ENCODE results near the gene MEIS2.

MEIS2 gene

GRCh38 chr15:36978625-36979024, 121.7 kb downstream of the MEIS2 start:
- TF ChIP-seq CREB1 (IDR thresholded peaks at IDR 0.05; ENCODE audit: low read depth) = no peak
- no peak for TF ChIP-seq RAD21 (IDR thresholded peaks at IDR 0.05; ENCODE audit: low read depth)
- TF ChIP-seq FOXM1 (IDR thresholded peaks at IDR 0.05; ENCODE audit: borderline replicate concordance, low read depth) = no peak
- TF ChIP-seq CEBPB (IDR thresholded peaks at IDR 0.05) = no peak
- TF ChIP-seq USF1 (IDR thresholded peaks at IDR 0.05) = no peak
- no peak for TF ChIP-seq MAX (IDR thresholded peaks at IDR 0.05)
- TF ChIP-seq REST (IDR thresholded peaks at IDR 0.05; ENCODE audit: low read depth) = no peak
- TF ChIP-seq EGR1 (IDR thresholded peaks at IDR 0.05) = no peak
- no peak for TF ChIP-seq YY1 (IDR thresholded peaks at IDR 0.05; ENCODE audit: low read depth)

- no peak for TF ChIP-seq CREB1 (IDR thresholded peaks at IDR 0.05; ENCODE audit: low read depth)
- no peak for TF ChIP-seq MAX (IDR thresholded peaks at IDR 0.05)
- TF ChIP-seq EGR1 (IDR thresholded peaks at IDR 0.05) = no peak
- no peak for TF ChIP-seq NFIC (IDR thresholded peaks at IDR 0.05)
- TF ChIP-seq ZBTB7A (IDR thresholded peaks at IDR 0.05; ENCODE audit: low read depth) = no peak
- no peak for TF ChIP-seq CEBPB (IDR thresholded peaks at IDR 0.05)
- no peak for TF ChIP-seq TEAD4 (IDR thresholded peaks at IDR 0.05)
- no peak for TF ChIP-seq USF1 (IDR thresholded peaks at IDR 0.05)
- no peak for TF ChIP-seq TAF1 (IDR thresholded peaks at IDR 0.05; ENCODE audit: low read depth)
- TF ChIP-seq RAD21 (IDR thresholded peaks at IDR 0.05; ENCODE audit: low read depth) = no peak
- no peak for TF ChIP-seq REST (IDR thresholded peaks at IDR 0.05; ENCODE audit: low read depth)
- TF ChIP-seq FOXM1 (IDR thresholded peaks at IDR 0.05; ENCODE audit: borderline replicate concordance, low read depth) = no peak
- TF ChIP-seq YY1 (IDR thresholded peaks at IDR 0.05; ENCODE audit: low read depth) = no peak
- no peak for TF ChIP-seq EP300 (IDR thresholded peaks at IDR 0.05; ENCODE audit: borderline replicate concordance)
- no peak for TF ChIP-seq TCF12 (IDR thresholded peaks at IDR 0.05; ENCODE audit: low read depth)
Observed at GRCh38 chr15:36978126-36978525, 122.2 kb downstream of the MEIS2 start.

DNA sequence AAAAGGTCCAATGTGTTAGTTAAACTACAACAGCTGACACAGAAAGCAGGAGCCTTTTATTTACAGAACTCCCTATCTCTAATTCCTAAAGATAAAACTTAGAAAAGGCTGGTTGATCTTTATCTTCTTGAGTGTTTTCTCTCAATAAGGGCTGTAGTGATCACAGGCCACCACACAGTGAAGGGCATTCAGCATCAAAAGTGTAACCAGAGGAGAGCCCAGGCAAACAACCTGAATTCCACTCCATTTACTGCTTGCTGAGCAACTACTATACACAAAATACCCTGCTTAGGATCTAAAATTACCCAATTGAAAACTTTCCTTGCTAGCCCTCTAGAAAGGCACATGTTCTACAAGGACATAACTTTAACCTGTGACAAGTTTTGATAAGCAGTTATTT, 122.7 kb downstream of the MEIS2 start:
- TF ChIP-seq EP300 (IDR thresholded peaks at IDR 0.05; ENCODE audit: borderline replicate concordance) (no peak), ZBTB7A (IDR thresholded peaks at IDR 0.05; ENCODE audit: low read depth) (no peak), TEAD4 (IDR thresholded peaks at IDR 0.05) (no peak), FOXM1 (IDR thresholded peaks at IDR 0.05; ENCODE audit: borderline replicate concordance, low read depth) (no peak), TCF12 (IDR thresholded peaks at IDR 0.05; ENCODE audit: low read depth) (no peak)

- TF ChIP-seq ZBTB7A (IDR thresholded peaks at IDR 0.05; ENCODE audit: low read depth) (no peak), CREB1 (IDR thresholded peaks at IDR 0.05; ENCODE audit: low read depth) (no peak), USF1 (IDR thresholded peaks at IDR 0.05) (no peak), TAF1 (IDR thresholded peaks at IDR 0.05; ENCODE audit: low read depth) (no peak), RAD21 (IDR thresholded peaks at IDR 0.05; ENCODE audit: low read depth) (no peak), CEBPB (IDR thresholded peaks at IDR 0.05) (no peak), TCF12 (IDR thresholded peaks at IDR 0.05; ENCODE audit: low read depth) (no peak), TEAD4 (IDR thresholded peaks at IDR 0.05) (no peak), MAX (IDR thresholded peaks at IDR 0.05) (no peak), FOXM1 (IDR thresholded peaks at IDR 0.05; ENCODE audit: borderline replicate concordance, low read depth) (no peak), YY1 (IDR thresholded peaks at IDR 0.05; ENCODE audit: low read depth) (no peak), EP300 (IDR thresholded peaks at IDR 0.05; ENCODE audit: borderline replicate concordance) (no peak), REST (IDR thresholded peaks at IDR 0.05; ENCODE audit: low read depth) (no peak), EGR1 (IDR thresholded peaks at IDR 0.05) (no peak), NFIC (IDR thresholded peaks at IDR 0.05) (no peak)
Observed at GRCh38 chr15:36972704-36973103, 127.6 kb downstream of the MEIS2 start.

All from Ishikawa (cell line).